ENCODE data around the gene ARHGAP26.

Gene ARHGAP26

GRCh38 chr5:143025376-143025775 lies 255.2 kb downstream of the ARHGAP26 start:
- no peak for DNase-seq

- no peak for DNase-seq
These were observed 255.8 kb downstream of the ARHGAP26 start for GRCh38 chr5:143025971-143026370.

- DNase-seq = no peak
These were observed 256.2 kb downstream of the ARHGAP26 start for GRCh38 chr5:143026380-143026779.

GRCh38 chr5:143029293-143029692 lies 259.1 kb downstream of the ARHGAP26 start:
- no peak for DNase-seq

GRCh38 chr5:143030349-143030748 lies 260.2 kb downstream of the ARHGAP26 start:
- DNase-seq = no peak

GRCh38 chr5:143031781-143032580 lies 261.8 kb downstream of the ARHGAP26 start:
- DNase-seq = no peak

GRCh38 chr5:143032581-143032836 lies 262.3 kb downstream of the ARHGAP26 start:
- no peak for DNase-seq

- no peak for DNase-seq
These were observed 263.5 kb downstream of the ARHGAP26 start for GRCh38 chr5:143033535-143034250.

- DNase-seq = peak; percentile 34
These were observed 266.2 kb downstream of the ARHGAP26 start for GRCh38 chr5:143036146-143036927.

- DNase-seq = no peak
These were observed 266.9 kb downstream of the ARHGAP26 start for GRCh38 chr5:143037071-143037470.

- no peak for DNase-seq
These were observed 267.5 kb downstream of the ARHGAP26 start for GRCh38 chr5:143037708-143038107.

GRCh38 chr5:143040622-143041021 lies 270.4 kb downstream of the ARHGAP26 start:
- no peak for DNase-seq

- DNase-seq = no peak
These were observed 271.3 kb downstream of the ARHGAP26 start for GRCh38 chr5:143041461-143041860.

- DNase-seq = no peak
These were observed 272.0 kb downstream of the ARHGAP26 start for GRCh38 chr5:143041972-143042770.

GRCh38 chr5:143044265-143044664 lies 274.1 kb downstream of the ARHGAP26 start:
- DNase-seq = no peak

GRCh38 chr5:143045062-143045461 lies 274.9 kb downstream of the ARHGAP26 start:
- no peak for DNase-seq

- no peak for DNase-seq
These were observed 276.1 kb downstream of the ARHGAP26 start for GRCh38 chr5:143046314-143046713.

GRCh38 chr5:143047091-143047490 lies 276.9 kb downstream of the ARHGAP26 start:
- no peak for DNase-seq

- DNase-seq = no peak
These were observed 280.0 kb downstream of the ARHGAP26 start for GRCh38 chr5:143050183-143050582.

GRCh38 chr5:143051244-143052058 lies 281.3 kb downstream of the ARHGAP26 start:
- DNase-seq = no peak

GRCh38 chr5:143052967-143053682 lies 282.9 kb downstream of the ARHGAP26 start:
- no peak for DNase-seq

Measured in stimulated activated CD4-positive, alpha-beta T cell treated with anti-CD3 and anti-CD28 coated beads, Interleukin-4, amount 100 ng/mL, for 24 hours (primary cell).